Thyroid gland (tissue), 4 donors: ENCODE data around the gene PSMG4.

ENCODE experiments used
- POLR2A ChIP-seq, 2 donors: fragments of 450-650 bp; IDR thresholded peaks; one replicate each; pipeline ENCODE4 v1.6.1; 2017; ENCODE audit warnings: antibody characterized with exemption in 2 of 2, mild to moderate bottlenecking in 2 of 2, moderate library complexity in 1 of 2
- TF ChIP-seq, protein P1 (sequence below), 6 experiments: fragments of 200-600 bp in 3 of 6; fragments of 450-650 bp in 3 of 6; sonication (generic) in 3 of 6; IDR thresholded peaks; one replicate each; pipeline ENCODE4 v1.5.1; 2016 to 2019; ENCODE audit warnings: antibody characterized with exemption in 6 of 6, mild to moderate bottlenecking in 2 of 6, inconsistent platforms in 1 of 6, moderate library complexity in 1 of 6

DNA sequence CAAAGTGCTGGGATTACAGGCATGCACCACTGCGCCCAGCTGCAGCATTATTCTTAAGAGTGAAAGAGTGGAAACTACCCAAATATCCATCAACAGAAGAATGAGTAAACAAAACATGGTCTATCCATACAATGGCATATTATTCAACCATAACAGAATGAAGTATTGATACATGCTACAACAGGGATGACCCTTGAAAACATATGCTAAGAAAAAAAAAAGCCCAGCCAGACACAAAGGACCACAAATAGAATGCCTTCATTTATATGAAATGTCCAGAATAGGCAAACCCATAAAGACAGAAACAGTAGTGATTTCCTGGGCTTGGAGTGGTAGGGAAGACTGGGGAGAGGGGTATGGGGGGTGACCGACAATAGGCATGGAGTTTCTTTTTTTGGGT is 38.4 kb upstream of the PSMG4 start:
- TF ChIP-seq, protein P1, sequence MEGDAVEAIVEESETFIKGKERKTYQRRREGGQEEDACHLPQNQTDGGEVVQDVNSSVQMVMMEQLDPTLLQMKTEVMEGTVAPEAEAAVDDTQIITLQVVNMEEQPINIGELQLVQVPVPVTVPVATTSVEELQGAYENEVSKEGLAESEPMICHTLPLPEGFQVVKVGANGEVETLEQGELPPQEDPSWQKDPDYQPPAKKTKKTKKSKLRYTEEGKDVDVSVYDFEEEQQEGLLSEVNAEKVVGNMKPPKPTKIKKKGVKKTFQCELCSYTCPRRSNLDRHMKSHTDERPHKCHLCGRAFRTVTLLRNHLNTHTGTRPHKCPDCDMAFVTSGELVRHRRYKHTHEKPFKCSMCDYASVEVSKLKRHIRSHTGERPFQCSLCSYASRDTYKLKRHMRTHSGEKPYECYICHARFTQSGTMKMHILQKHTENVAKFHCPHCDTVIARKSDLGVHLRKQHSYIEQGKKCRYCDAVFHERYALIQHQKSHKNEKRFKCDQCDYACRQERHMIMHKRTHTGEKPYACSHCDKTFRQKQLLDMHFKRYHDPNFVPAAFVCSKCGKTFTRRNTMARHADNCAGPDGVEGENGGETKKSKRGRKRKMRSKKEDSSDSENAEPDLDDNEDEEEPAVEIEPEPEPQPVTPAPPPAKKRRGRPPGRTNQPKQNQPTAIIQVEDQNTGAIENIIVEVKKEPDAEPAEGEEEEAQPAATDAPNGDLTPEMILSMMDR (IDR thresholded peaks at IDR 0.05) = no peak
- no peak for TF ChIP-seq POLR2A (IDR thresholded peaks at IDR 0.05)
